Measurements from ENCODE around the gene BRPF1. TPM values are rescaled to one million over a fixed set of nuclear protein-coding genes. Genes with fewer than 3 reads are reported as not detected.
A peak's percentile ranks its signal among the peaks of the same experiment; 100 is the strongest.

Gene BRPF1, protein sequence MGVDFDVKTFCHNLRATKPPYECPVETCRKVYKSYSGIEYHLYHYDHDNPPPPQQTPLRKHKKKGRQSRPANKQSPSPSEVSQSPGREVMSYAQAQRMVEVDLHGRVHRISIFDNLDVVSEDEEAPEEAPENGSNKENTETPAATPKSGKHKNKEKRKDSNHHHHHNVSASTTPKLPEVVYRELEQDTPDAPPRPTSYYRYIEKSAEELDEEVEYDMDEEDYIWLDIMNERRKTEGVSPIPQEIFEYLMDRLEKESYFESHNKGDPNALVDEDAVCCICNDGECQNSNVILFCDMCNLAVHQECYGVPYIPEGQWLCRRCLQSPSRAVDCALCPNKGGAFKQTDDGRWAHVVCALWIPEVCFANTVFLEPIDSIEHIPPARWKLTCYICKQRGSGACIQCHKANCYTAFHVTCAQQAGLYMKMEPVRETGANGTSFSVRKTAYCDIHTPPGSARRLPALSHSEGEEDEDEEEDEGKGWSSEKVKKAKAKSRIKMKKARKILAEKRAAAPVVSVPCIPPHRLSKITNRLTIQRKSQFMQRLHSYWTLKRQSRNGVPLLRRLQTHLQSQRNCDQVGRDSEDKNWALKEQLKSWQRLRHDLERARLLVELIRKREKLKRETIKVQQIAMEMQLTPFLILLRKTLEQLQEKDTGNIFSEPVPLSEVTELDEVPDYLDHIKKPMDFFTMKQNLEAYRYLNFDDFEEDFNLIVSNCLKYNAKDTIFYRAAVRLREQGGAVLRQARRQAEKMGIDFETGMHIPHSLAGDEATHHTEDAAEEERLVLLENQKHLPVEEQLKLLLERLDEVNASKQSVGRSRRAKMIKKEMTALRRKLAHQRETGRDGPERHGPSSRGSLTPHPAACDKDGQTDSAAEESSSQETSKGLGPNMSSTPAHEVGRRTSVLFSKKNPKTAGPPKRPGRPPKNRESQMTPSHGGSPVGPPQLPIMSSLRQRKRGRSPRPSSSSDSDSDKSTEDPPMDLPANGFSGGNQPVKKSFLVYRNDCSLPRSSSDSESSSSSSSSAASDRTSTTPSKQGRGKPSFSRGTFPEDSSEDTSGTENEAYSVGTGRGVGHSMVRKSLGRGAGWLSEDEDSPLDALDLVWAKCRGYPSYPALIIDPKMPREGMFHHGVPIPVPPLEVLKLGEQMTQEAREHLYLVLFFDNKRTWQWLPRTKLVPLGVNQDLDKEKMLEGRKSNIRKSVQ (N-terminal part only)
- total RNA-seq, result 10 to 100 TPM in 3 of 4 donors, 1 to 10 TPM in 1; 9.2 to 12.0 (median 11.7) TPM
- polyA plus RNA-seq, result 6.4 TPM
- long read RNA-seq, donor 1, full-length matches to known transcripts, result 1 of 18 reads
- long read RNA-seq, donor 1, partial matches to known transcripts, result 10 of 18 reads
- long read RNA-seq, donor 1, other reads (novel, unspliced or antisense), result 7 of 18 reads
- long read RNA-seq, donor 2, full-length matches to known transcripts, result 7 of 20 reads
- long read RNA-seq, donor 2, partial matches to known transcripts, result 4 of 20 reads
- long read RNA-seq, donor 2, other reads (novel, unspliced or antisense), result 9 of 20 reads
- long read RNA-seq, donor 3, full-length matches to known transcripts, result 5 of 31 reads
- long read RNA-seq, donor 3, partial matches to known transcripts, result 16 of 31 reads
- long read RNA-seq, donor 3, other reads (novel, unspliced or antisense), result 10 of 31 reads
- long read RNA-seq, donor 4, full-length matches to known transcripts, result 4 of 24 reads
- long read RNA-seq, donor 4, partial matches to known transcripts, result 9 of 24 reads
- long read RNA-seq, donor 4, other reads (novel, unspliced or antisense), result 11 of 24 reads

DNA sequence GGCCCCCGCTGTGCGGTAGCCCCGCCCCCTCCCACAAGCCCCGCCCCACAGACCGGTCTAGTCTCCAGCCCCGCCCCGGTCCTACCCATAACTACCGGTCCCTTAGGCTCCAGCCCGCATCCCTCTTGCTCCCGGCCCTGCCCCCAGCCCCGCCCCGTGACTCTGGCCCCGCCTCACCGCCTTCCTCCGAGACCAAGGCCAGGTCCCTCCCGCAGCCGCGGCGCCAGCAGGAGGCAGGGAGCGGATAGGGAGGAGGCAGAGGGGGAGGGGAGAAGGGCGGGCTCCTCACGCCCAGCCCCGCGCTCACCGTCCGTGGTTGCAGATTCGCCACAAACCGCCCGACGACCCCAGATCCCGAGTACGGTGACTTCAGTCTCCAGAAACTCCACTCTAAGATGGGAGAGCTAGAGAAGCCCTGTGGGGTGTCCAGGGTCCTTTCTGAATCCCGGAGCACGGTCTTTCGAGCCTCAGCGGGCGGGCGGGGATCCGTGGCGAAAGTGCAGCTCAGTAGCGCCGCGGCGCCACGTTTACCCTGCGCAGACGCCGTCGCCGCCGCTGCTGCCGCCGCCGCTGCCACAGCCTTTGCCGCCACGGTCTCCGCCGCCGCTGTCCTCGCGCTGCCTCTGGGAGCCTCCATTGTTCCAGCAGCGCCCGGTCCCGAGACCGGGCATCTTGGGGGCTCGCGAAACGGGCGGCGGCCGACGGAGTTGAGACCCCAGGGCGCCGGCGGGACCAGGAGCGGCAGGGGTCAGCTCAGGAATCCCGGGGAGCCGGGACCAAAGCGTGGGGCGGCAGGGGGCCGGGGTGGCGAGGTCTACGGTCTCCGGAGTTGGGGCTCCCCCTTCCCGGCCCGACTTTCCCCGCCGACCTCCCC is at the start of gene BRPF1:
Gene BRPF1 (plus strand): TSS at position 530 of the 874 bp plus-strand sequence. CDS start 2,406 bp downstream, outside the sequence.
- Histone ChIP-seq H3K9me3 (ENCODE audit: control insufficient read depth, low read length) (no peaks in the 10 kb centered on the region), H3K4me3 (ENCODE audit: low read length) (peak within 1 kb of the TSS; percentile 92), H3K27ac (ENCODE audit: low read length) (peak within 1 kb of the TSS; percentile 95), H3K27me3 (ENCODE audit: control insufficient read depth, insufficient read depth) (no peaks in the 10 kb centered on the region), H3K4me1 (ENCODE audit: control insufficient read depth, insufficient read depth, low read length) (peaks cover 8% of the 10 kb centered on the region)
- intact Hi-C loops (cut with DNase I), result loop anchor here in 1 of 4 donors (5.0 to 10.0 kb wide), 2 partner anchors 53 to 229 kb away; no protein-coding TSS in a partner anchor
- DNase-seq (peak; percentile 99 to 100 (median 100)), ATAC-seq (peak; percentile 99)
- WGBS, result under 1% methylated on average over 88 of the region's 88 CpGs

DNA sequence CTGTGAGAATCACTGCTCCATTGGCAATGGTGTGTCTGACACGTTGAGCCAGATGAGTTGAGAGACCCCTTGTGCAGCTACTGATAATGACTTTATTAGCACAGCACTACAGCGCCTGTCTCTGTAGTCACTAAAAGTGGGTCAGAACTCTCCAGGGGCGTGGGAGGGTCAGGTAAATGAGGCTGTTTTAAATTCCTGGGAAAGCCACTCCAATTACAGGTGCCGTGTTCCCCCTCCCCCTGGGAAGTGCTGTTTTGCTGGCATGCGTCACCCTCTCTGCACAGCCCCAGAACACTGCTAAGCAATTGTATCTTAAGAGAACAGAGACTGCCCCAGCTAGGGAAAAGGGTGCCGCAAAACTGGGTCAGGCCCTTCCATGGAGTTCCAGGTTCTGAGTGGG is 49.4 kb upstream of the BRPF1 start:
- Histone ChIP-seq H3K9me3 (ENCODE audit: control insufficient read depth, low read length) (no peaks in the 10 kb centered on the region), H3K4me1 (ENCODE audit: control insufficient read depth, insufficient read depth, low read length) (peaks cover 9% of the 10 kb centered on the region), H3K27ac (ENCODE audit: low read length) (peak overlapping the region; percentile 25), H3K4me3 (ENCODE audit: low read length) (no peak overlapping the region), H3K27me3 (ENCODE audit: control insufficient read depth, insufficient read depth) (no peaks in the 10 kb centered on the region)
- ATAC-seq (no peak), DNase-seq (no peak)
- intact Hi-C loops (cut with DNase I), result no loop called here
- WGBS, result 80% methylated on average over 6 of the region's 6 CpGs

DNA sequence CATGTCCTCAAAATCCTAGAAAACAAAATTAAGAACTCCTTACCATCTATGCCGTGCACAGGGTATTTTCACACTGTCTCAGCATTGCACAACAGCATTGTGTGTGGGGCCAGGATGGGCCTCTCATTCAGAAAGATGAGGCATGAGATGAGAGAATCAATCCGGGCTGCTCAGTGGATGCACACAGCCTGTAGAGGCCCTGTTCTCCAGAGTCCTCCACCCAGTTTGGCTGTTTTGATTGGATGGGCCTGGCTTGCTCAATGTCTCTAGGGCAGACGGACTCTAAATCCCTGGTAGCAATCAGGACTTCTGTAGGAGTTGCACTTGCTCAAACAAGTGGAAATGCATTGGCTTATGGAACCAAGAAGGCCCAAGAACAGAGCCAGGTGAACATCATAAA is 48.1 kb upstream of the BRPF1 start:
- no peak for DNase-seq
- Histone ChIP-seq H3K4me3 (ENCODE audit: low read length) (no peak overlapping the region), H3K4me1 (ENCODE audit: control insufficient read depth, insufficient read depth, low read length) (peaks cover 5% of the 10 kb centered on the region), H3K27ac (ENCODE audit: low read length) (no peak overlapping the region), H3K27me3 (ENCODE audit: control insufficient read depth, insufficient read depth) (no peaks in the 10 kb centered on the region), H3K9me3 (ENCODE audit: control insufficient read depth, low read length) (no peaks in the 10 kb centered on the region)
- 90% methylated on average over 3 of the region's 3 CpGs for WGBS
- no peak for ATAC-seq
- intact Hi-C loops (cut with DNase I), result no loop called here

DNA sequence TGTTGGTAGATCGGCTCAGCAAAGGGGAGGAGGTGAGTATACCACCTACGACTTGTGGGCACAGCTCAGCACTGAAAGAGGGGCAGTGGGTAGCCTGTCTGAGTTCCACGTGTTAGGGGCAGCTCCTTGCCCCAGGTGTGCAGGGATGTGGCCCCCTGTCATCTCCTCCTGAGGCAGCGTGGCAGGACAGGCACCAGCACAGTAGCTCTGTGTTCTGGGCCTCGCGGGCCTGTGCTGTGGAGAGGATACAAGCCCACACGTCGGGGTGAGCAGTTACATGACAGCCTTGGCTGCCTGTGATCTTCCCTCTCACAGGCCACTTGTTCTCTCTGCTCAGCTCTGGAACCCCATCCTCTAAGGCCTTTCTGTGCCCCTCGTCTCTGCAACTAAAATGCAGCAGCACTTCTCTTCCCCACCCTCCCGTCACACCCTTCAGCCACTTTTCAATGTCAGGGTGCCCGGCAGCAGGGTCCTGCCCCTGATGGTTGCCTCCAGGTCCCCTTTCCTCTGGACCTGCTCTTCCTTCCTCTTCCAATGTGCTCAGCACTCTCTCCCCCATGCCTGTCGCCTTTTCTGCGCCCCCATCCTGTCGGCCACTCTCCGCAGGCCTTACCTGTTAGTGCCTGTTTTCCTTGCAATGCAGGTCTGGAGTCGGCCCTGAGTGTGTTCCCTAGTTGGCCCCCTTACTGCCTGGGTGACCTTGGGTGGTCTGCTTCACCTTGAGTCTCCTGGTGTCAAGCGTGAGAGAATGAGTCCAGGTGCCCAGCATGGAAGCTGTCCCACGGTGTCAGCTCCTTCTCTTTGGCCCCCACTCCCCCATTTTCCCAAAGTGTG is 46.1 kb upstream of the BRPF1 start:
- H3K4me1 ChIP-seq (ENCODE audit: control insufficient read depth, insufficient read depth, low read length), result peaks cover 6% of the 10 kb centered on the region
- ATAC-seq, result no peak
- intact Hi-C loops (cut with DNase I), result loop anchor here in 1 of 4 donors (5.0 kb wide), 1 partner anchor 248 kb away; no protein-coding TSS in a partner anchor
- H3K27me3 ChIP-seq (ENCODE audit: control insufficient read depth, insufficient read depth), result no peaks in the 10 kb centered on the region
- no peak overlapping the region for H3K27ac ChIP-seq (ENCODE audit: low read length)
- WGBS, result 91% methylated on average over 18 of the region's 18 CpGs
- H3K9me3 ChIP-seq (ENCODE audit: control insufficient read depth, low read length), result no peaks in the 10 kb centered on the region
- no peak for DNase-seq
- no peak overlapping the region for H3K4me3 ChIP-seq (ENCODE audit: low read length)

DNA sequence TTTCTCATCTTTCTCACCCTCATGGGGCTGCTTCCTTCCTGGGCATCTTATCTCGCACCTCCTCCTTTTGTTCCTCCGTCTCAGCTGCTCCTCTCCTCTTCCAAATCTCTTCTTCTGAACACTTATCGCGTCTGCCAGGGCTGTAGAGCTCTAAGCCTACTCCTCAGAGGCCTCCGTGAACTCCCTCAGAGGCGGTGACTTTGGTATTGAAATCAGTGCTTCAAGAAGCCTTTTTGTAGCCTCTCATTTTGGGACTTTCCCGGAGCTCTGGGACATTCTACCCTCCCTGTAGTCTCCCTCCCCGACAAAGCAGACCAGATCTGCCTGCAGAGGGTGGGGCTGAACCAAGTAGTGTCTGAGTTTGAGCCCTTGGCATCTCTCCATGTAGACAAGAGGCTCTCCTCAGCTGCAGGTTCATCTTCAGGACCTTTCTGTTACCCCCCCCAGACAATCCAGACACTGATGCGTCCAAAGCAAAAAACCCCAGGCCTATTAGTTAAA is 45.4 kb upstream of the BRPF1 start:
- ATAC-seq (no peak), DNase-seq (no peak)
- peaks cover 5% of the 10 kb centered on the region for H3K4me1 ChIP-seq (ENCODE audit: control insufficient read depth, insufficient read depth, low read length)
- no peak overlapping the region for H3K4me3 ChIP-seq (ENCODE audit: low read length)
- H3K27me3 ChIP-seq (ENCODE audit: control insufficient read depth, insufficient read depth), result no peaks in the 10 kb centered on the region
- no peaks in the 10 kb centered on the region for H3K9me3 ChIP-seq (ENCODE audit: control insufficient read depth, low read length)
- no peak overlapping the region for H3K27ac ChIP-seq (ENCODE audit: low read length)
- 83% methylated on average over 9 of the region's 9 CpGs for WGBS
- intact Hi-C loops (cut with DNase I), result loop anchor here in 1 of 4 donors (5.0 kb wide), 1 partner anchor 249 kb away; no protein-coding TSS in a partner anchor

DNA sequence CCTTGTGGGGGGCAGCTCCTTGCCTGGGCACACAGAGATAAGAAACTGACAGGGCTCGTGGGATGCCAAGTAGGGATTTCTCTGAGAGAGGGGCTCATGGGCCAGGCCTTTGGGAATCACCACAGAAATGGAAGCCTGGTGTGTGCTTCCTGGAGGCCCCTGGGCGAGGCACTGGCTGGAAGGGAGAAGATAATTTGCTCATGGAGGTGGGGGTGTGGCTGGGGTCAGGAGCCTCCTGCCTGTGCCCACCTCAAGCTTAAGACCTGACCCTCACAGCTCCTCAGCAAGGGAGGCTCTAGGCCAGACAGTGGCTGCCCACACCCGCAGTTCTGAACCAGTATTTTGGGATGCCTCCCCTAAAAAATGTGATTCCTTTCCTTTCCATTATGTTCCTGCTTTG is 44.8 kb upstream of the BRPF1 start:
- H3K27me3 ChIP-seq (ENCODE audit: control insufficient read depth, insufficient read depth), result no peaks in the 10 kb centered on the region
- DNase-seq, result no peak
- WGBS, result 89% methylated on average over 3 of the region's 3 CpGs

DNA sequence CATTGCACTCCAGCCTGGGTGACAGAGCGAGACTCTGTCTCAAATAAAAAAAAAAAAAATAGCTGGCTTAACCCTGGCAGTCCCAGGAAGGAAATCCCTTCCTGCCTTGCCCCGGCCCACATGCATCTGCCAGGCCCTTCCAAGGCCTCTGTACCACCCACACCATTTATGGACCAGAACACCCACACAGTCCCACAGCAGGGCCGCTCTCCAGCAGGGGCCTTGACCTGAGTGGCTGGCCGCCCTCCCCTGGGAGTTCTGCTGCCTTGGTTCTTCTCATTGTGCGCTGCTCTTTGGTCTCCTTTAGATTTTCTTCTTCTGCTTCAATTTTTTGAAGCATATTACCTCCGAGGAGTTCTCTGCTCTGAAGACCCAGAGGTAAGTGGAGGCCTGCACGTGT is 44.0 kb upstream of the BRPF1 start:
- Histone ChIP-seq H3K9me3 (ENCODE audit: control insufficient read depth, low read length) (no peaks in the 10 kb centered on the region), H3K4me1 (ENCODE audit: control insufficient read depth, insufficient read depth, low read length) (peaks cover 3% of the 10 kb centered on the region), H3K27me3 (ENCODE audit: control insufficient read depth, insufficient read depth) (no peaks in the 10 kb centered on the region), H3K4me3 (ENCODE audit: low read length) (no peak overlapping the region), H3K27ac (ENCODE audit: low read length) (no peak overlapping the region)
- ATAC-seq (no peak), DNase-seq (no peak)
- intact Hi-C loops (cut with DNase I), result loop anchor here in 1 of 4 donors (5.0 kb wide), 1 partner anchor 250 kb away; no protein-coding TSS in a partner anchor
- 86% methylated on average over 7 of the region's 7 CpGs for WGBS

More for the DNA sequence above, 44.8 kb upstream of the BRPF1 start:
- H3K4me3 ChIP-seq (ENCODE audit: low read length), result no peak overlapping the region
- no peak for ATAC-seq
- intact Hi-C loops (cut with DNase I), result loop anchor here in 1 of 4 donors (5.0 kb wide), 1 partner anchor 249 kb away; no protein-coding TSS in a partner anchor
- H3K27ac ChIP-seq (ENCODE audit: low read length), result no peak overlapping the region
- no peaks in the 10 kb centered on the region for H3K9me3 ChIP-seq (ENCODE audit: control insufficient read depth, low read length)
- peaks cover 5% of the 10 kb centered on the region for H3K4me1 ChIP-seq (ENCODE audit: control insufficient read depth, insufficient read depth, low read length)

DNA sequence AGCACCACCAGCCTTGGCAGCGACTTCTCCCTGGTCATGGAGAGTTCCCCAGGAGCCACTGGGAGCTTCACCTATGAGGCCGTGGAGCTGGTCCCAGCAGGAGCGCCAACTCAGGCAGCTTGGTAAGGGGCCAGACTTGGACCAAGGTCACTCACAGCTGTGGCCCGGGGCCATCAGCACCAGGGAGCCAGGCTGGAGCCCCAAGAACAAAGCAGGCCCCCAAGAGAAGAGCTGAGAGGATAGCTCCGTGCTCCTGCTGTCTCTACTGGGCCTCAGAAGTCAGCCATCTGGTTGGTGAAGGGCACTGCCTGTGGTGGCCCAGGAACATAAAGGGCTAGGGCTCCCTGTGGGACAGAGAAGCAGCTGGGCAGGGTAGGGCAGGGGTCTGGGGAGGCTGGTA is 42.6 kb upstream of the BRPF1 start:
- H3K27ac ChIP-seq (ENCODE audit: low read length), result no peak overlapping the region
- WGBS, result 95% methylated on average over 5 of the region's 5 CpGs
- no peaks in the 10 kb centered on the region for H3K9me3 ChIP-seq (ENCODE audit: control insufficient read depth, low read length)
- ATAC-seq (no peak), DNase-seq (no peak)
- no peak overlapping the region for H3K4me3 ChIP-seq (ENCODE audit: low read length)
- H3K27me3 ChIP-seq (ENCODE audit: control insufficient read depth, insufficient read depth), result no peaks in the 10 kb centered on the region
- H3K4me1 ChIP-seq (ENCODE audit: control insufficient read depth, insufficient read depth, low read length), result peaks cover 3% of the 10 kb centered on the region
- intact Hi-C loops (cut with DNase I), result loop anchor here in 1 of 4 donors (5.0 kb wide), 1 partner anchor 252 kb away; no protein-coding TSS in a partner anchor

All from right cardiac atrium (tissue), 5 donors.